ENCODE results near the gene CHST13.
"Not testable (repeated sequence)": the region's sequence is repeated elsewhere in the genome, so short reads cannot be mapped to it uniquely, and the experiment has no call there.

CHST13 gene

DNA sequence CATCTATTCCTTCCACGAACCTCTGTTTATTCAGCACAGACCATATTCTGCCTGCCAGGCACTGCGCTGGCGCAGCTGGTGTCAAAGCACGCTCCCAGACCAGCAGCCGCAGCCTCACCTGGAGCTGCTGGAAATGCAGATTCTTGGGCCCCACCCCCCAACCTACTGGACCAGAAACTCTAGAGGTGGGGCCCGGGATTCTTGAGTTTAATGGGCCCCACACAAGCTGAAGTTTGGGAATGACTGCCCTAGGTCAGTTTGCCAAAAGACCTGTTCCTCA is 7.0 kb downstream of the CHST13 start:
- Histone ChIP-seq H3K4me1 (ENCODE audit: insufficient read depth, low read length) (no peaks in the 10 kb centered on the region), H3K9ac (ENCODE audit: low read depth, low read length) (no peak overlapping the region), H3K9me3 (ENCODE audit: control insufficient read depth, insufficient read depth, low read length) (no peaks in the 10 kb centered on the region), H3K36me3 (ENCODE audit: insufficient read depth, low read length) (no peaks in the 10 kb centered on the region)

DNA sequence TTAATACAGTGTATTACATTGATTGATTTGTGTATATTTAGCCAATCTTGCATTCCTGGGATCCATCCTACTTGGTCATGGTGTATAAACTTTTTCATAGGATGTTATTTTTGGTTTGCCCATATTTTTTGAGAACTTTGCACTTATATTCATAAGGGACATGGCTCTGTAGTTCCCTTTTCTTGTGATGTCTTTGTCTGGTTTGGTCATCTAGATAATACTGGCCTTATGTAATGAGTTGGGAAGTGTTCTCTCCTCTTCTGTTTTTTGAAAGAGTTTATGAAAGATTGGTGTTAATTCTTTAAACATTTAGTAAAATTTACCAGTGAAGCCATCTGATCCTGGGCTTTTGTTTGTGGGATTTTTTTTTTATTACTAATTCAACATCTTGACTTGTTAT is 9.6 kb downstream of the CHST13 start:
- no peaks in the 10 kb centered on the region for H3K9me3 ChIP-seq (ENCODE audit: control insufficient read depth, insufficient read depth, low read length)
- H3K9ac ChIP-seq (ENCODE audit: low read depth, low read length): no peak overlapping the region
- H3K36me3 ChIP-seq (ENCODE audit: insufficient read depth, low read length): no peaks in the 10 kb centered on the region
- H3K4me1 ChIP-seq (ENCODE audit: insufficient read depth, low read length): no peaks in the 10 kb centered on the region

DNA sequence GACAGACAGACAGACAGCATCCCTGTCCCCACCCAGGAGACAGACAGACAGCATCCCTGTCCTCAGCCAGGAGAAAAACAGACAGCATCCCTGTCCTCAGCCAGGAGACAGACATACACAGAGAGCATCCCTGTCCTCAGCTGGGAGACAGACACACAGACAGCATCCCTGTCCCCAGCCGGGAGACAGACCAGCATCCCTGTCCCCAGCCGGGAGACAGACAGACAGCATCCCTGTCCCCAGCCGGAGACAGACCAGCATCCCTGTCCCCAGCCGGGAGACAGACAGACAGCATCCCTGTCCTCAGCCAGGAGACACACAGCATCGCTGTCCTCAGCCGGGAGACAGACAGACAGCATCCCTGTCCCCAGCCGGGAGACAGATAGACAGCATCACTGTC is 10.8 kb downstream of the CHST13 start:
- H3K9ac ChIP-seq (ENCODE audit: low read depth, low read length); H3K36me3 ChIP-seq (ENCODE audit: insufficient read depth, low read length); H3K9me3 ChIP-seq (ENCODE audit: control insufficient read depth, insufficient read depth, low read length); H3K4me1 ChIP-seq (ENCODE audit: insufficient read depth, low read length): not testable (repeated sequence)

DNA sequence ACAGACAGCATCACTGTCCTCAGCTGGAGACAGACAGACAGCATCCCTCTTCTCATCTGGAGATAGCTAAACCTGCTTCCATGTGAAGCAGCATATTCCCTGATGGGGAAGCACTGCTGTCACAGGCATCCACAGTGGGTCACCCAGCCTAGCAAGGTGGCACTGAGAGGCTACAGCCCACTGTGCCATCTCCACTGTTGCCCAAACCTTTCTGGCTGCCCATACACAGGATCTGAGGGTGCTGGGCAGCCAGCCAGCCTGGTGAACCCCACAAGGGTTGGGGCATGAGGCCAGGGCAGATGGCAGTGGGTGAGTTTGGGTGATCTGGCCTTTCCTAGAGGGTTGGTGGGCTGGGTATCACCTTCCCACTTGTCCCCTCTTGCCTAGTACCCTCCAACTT is 11.7 kb downstream of the CHST13 start:
- H3K4me1 ChIP-seq (ENCODE audit: insufficient read depth, low read length): no peaks in the 10 kb centered on the region
- H3K9ac ChIP-seq (ENCODE audit: low read depth, low read length): no peak overlapping the region
- H3K9me3 ChIP-seq (ENCODE audit: control insufficient read depth, insufficient read depth, low read length): no peaks in the 10 kb centered on the region
- H3K36me3 ChIP-seq (ENCODE audit: insufficient read depth, low read length): no peaks in the 10 kb centered on the region

DNA sequence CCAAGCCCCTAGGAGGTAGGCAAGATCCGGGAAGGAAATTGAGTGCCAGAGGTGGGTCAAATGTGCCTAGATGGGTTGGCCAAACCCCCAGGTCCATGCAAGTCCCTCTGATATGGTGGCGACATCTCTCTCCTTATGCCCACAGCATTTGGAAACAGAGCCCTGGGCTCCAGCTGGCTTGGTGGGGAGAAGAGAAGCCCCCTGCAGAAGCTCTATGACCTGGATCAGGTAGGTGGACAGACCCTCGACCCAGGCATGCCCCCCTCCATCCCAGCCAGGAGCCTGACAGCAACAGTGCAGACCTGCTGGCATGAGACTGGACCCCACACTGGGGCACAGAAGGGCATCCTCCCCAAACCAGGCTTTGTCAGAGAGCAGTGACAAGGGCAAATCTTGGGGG is 12.2 kb downstream of the CHST13 start:
- H3K36me3 ChIP-seq (ENCODE audit: insufficient read depth, low read length): no peaks in the 10 kb centered on the region
- H3K4me1 ChIP-seq (ENCODE audit: insufficient read depth, low read length): no peaks in the 10 kb centered on the region
- no peak overlapping the region for H3K9ac ChIP-seq (ENCODE audit: low read depth, low read length)
- H3K9me3 ChIP-seq (ENCODE audit: control insufficient read depth, insufficient read depth, low read length): no peaks in the 10 kb centered on the region

DNA sequence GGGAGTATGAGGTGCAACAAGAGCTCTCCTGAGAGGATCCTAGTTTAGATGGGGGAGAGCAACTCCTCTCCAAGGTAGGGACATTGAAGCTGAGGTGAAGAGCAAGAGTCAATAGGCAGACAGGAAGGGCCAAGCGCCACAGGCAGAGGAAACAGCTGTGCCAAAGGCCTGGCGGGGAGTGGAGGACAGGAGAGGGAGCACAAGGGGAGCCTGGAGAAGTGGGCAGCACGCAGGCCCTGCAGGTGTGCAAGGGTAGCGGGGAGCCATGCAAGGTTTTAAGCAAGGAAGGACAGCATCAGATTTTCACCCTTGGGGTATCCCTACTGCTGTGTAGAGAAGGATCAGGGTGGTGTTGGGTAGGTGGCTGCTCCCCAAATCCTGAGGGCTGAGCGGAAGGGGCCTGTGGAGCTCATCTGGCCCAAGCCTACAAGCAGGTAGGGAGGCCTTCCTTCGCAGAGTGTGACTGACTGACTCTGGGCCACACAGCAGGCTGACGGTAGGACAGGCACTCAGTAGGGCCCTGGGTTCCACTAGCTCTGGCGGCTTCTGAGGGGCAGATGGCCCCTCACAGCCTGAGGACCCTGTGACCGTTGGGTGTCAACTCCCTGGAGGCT is 13.3 kb downstream of the CHST13 start:
- Histone ChIP-seq H3K9me3 (ENCODE audit: control insufficient read depth, insufficient read depth, low read length) (no peaks in the 10 kb centered on the region), H3K9ac (ENCODE audit: low read depth, low read length) (no peak overlapping the region), H3K4me1 (ENCODE audit: insufficient read depth, low read length) (no peaks in the 10 kb centered on the region), H3K36me3 (ENCODE audit: insufficient read depth, low read length) (no peaks in the 10 kb centered on the region)

DNA sequence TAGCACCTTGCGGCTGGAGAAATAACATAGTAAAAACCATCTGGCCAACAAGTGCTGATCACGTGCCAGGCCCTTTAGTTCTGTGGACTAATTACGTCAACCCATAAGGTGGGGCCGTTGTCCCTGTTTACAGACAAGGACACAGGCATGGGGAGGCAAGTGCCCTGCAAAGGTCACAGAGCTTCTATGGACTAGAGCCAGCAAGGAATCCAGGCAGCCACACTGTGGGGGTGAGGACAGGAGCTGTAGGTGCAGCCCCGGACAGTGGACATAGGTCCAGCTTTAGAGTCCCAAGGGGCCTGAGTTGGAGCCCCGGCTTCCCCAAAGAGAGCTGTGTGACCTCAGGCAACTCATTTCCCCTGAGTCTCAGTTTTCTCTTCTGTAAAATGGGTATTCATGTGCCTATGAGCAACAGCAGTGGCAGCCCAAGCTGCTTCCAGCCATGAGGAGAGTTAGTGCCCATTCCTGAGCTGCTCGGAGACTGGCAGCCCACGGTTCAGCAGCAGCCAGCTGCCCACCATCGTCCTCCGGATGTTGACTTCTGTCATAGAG is 13.9 kb downstream of the CHST13 start:
- no peaks in the 10 kb centered on the region for H3K9me3 ChIP-seq (ENCODE audit: control insufficient read depth, insufficient read depth, low read length)
- no peak overlapping the region for H3K9ac ChIP-seq (ENCODE audit: low read depth, low read length)

DNA sequence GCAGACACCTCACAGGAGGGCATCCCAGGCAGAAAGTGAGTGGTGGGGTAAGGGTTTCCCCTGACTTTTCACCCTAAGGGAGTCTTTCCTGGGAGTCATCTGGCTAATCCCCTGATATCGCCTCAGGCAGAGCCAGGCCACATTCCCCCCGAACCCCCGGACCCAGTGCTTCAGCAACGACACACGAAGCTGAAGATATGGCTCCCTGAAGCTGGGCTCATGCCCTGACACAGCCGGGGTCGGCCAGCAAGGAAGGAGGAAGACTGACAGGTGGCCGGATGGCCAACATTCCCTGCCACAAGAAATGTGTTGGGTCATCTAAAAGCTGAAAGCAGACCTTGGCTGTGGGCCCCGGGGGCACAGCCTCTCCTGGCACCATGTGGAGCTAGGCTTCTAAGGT is 14.4 kb downstream of the CHST13 start:
- Histone ChIP-seq H3K9ac (ENCODE audit: low read depth, low read length) (no peak overlapping the region), H3K9me3 (ENCODE audit: control insufficient read depth, insufficient read depth, low read length) (no peaks in the 10 kb centered on the region), H3K4me1 (ENCODE audit: insufficient read depth, low read length) (no peaks in the 10 kb centered on the region), H3K36me3 (ENCODE audit: insufficient read depth, low read length) (no peaks in the 10 kb centered on the region)

More for the DNA sequence above, 13.9 kb downstream of the CHST13 start:
- no peaks in the 10 kb centered on the region for H3K36me3 ChIP-seq (ENCODE audit: insufficient read depth, low read length)
- H3K4me1 ChIP-seq (ENCODE audit: insufficient read depth, low read length): no peaks in the 10 kb centered on the region

DNA sequence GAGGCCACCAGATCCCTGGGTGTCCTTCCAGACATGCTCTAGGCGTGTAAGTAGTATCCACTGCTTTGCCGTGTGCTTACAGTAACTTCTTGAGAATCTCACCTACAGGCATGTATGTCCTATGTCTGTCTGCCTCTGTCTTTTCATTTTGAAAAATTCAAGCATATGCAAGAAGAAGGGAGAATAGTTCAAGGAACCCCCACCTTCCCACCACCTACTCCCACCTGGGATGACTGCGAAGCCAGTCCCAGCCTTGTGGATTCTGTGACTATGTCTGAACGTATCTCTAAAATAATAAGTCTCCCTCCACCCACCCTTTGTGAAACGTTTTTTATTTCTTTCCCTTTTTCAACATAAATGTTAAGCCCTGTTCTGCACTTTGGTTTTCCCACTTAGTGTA is 15.0 kb downstream of the CHST13 start:
- H3K36me3 ChIP-seq (ENCODE audit: insufficient read depth, low read length): no peaks in the 10 kb centered on the region
- no peaks in the 10 kb centered on the region for H3K4me1 ChIP-seq (ENCODE audit: insufficient read depth, low read length)
- no peak overlapping the region for H3K9ac ChIP-seq (ENCODE audit: low read depth, low read length)
- H3K9me3 ChIP-seq (ENCODE audit: control insufficient read depth, insufficient read depth, low read length): no peaks in the 10 kb centered on the region

DNA sequence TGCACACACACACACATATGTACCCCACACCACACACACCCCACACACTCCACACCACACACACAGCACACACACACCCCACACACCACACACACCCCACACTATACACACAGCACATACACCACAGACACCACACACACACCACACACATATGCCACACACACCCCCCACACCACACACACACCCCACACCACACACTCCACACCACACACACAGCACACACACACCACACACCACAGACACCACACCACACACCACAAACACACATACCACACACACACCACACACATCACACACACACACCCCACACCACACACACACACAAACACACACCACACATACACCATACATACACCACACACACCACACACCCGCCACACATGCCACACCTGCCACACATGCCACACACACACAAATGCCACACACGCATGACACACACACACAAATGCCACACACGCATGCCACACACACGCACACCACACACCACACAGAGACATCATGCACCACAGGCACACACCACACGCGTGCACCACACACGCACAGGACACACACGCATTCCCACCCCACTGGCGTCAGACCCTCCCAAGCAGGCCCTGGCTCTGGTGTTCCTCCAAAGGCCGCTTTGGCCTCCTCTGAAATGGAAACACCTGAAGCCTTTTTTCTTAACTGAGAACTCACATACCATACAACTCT is 15.7 kb downstream of the CHST13 start:
- H3K9ac ChIP-seq (ENCODE audit: low read depth, low read length): no peak overlapping the region
- H3K36me3 ChIP-seq (ENCODE audit: insufficient read depth, low read length): no peaks in the 10 kb centered on the region
- no peaks in the 10 kb centered on the region for H3K4me1 ChIP-seq (ENCODE audit: insufficient read depth, low read length)
- no peaks in the 10 kb centered on the region for H3K9me3 ChIP-seq (ENCODE audit: control insufficient read depth, insufficient read depth, low read length)

DNA sequence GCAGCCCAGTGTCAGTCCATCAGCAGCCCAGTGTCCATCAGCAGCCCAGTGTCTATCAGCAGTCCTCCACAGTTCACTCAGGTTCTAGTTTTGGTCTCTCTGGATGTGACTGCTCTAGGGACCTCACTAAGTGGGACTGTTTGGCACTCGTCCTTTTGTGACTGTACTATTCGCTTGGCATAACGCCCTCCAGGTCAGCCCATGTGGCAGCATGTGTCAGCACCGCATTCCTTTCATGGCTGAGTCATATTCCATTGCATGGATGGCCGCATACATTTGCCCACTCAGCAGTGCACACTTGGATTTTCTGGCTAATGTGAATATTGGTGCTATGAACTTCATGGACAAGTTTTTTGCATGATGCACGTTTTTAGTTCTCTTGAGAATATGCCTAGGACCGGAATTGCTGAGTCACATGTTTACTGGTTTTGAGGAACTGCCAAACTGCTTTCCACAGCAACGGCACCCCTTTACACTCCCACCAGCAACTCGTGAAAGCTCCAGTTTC is 16.4 kb downstream of the CHST13 start:
- 0 out of 2 replicates have a peak, but pooled peaks cover 3% of the 10 kb centered on the region for H3K4me1 ChIP-seq (ENCODE audit: insufficient read depth, low read length)
- no peaks in the 10 kb centered on the region for H3K36me3 ChIP-seq (ENCODE audit: insufficient read depth, low read length)
- no peak overlapping the region for H3K9ac ChIP-seq (ENCODE audit: low read depth, low read length)
- no peaks in the 10 kb centered on the region for H3K9me3 ChIP-seq (ENCODE audit: control insufficient read depth, insufficient read depth, low read length)

DNA sequence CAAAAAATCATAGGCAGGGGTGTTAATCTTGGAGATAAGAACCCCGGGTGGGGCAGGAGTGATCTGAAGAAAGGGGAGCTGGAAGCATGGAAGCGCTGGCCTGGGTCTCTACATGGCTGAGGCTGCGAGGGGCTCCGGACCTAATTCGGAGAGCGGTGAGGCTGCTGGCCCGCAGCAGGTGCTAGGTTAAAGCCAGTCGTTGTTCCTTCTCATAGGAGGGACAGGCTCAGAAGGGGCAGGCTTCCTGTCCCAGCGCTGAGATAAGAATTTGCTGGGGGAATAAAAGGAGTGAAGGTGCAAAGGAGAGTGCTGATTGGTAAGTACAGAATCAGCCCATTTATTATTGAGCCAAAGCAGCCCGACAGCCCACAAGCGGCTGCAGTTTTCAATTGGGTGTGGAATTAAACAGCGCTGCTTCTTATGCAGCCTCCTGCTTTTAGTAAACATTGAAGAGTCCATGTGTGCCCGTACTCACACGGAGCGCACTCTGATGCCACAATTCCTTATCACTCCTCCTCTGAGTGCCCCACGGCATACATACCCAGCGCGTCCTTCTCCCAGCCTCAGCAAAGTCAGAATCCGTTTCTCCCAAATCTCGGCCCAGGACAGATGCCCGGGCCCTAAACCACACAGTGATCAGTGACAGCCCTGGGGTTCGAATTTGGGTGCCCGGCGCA is 17.1 kb downstream of the CHST13 start:
- 0 out of 2 replicates have a peak, but pooled peaks cover 4% of the 10 kb centered on the region for H3K4me1 ChIP-seq (ENCODE audit: insufficient read depth, low read length)
- H3K9ac ChIP-seq (ENCODE audit: low read depth, low read length): no peak overlapping the region
- H3K36me3 ChIP-seq (ENCODE audit: insufficient read depth, low read length): no peaks in the 10 kb centered on the region
- no peaks in the 10 kb centered on the region for H3K9me3 ChIP-seq (ENCODE audit: control insufficient read depth, insufficient read depth, low read length)

DNA sequence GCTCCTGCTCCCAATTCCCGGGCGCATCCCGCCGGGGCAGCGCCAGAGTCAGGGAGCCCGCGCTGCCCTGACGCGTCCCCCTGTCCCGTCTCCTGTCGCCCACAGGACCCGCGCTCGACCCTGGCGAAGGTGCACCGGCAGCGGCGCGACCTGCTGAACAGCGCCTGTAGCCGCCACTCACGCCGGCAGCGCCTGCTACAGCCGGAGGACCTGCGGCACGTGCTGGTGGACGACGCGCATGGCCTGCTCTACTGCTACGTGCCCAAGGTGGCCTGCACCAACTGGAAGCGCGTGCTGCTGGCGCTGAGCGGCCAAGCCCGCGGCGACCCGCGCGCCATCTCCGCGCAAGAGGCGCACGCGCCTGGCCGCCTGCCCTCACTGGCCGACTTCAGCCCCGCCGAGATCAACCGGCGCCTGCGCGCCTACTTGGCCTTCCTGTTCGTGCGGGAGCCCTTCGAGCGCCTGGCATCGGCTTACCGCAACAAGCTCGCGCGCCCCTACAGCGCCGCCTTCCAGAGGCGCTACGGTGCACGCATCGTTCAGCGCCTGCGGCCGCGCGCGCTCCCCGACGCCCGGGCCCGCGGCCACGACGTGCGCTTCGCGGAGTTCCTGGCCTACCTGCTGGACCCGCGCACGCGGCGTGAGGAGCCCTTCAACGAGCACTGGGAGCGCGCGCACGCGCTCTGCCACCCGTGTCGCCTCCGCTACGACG is 17.8 kb downstream of the CHST13 start:
- 0 out of 2 replicates have a peak, but pooled peaks cover 4% of the 10 kb centered on the region for H3K4me1 ChIP-seq (ENCODE audit: insufficient read depth, low read length)
- H3K9ac ChIP-seq (ENCODE audit: low read depth, low read length): no peak overlapping the region
- H3K9me3 ChIP-seq (ENCODE audit: control insufficient read depth, insufficient read depth, low read length): no peaks in the 10 kb centered on the region
- no peaks in the 10 kb centered on the region for H3K36me3 ChIP-seq (ENCODE audit: insufficient read depth, low read length)

All from ES-I3 (cell line).